ENCODE results near the gene SPTLC3. TPM values are rescaled to one million over a fixed set of nuclear protein-coding genes. Genes with fewer than 3 reads are reported as not detected.

SPTLC3 gene
- total and polyA plus RNA-seq, 2 of the 13 experiments (the other 11 are each of a cell fraction or from before 2014, with no cell fraction given): 20.5 to 95.6 TPM

DNA sequence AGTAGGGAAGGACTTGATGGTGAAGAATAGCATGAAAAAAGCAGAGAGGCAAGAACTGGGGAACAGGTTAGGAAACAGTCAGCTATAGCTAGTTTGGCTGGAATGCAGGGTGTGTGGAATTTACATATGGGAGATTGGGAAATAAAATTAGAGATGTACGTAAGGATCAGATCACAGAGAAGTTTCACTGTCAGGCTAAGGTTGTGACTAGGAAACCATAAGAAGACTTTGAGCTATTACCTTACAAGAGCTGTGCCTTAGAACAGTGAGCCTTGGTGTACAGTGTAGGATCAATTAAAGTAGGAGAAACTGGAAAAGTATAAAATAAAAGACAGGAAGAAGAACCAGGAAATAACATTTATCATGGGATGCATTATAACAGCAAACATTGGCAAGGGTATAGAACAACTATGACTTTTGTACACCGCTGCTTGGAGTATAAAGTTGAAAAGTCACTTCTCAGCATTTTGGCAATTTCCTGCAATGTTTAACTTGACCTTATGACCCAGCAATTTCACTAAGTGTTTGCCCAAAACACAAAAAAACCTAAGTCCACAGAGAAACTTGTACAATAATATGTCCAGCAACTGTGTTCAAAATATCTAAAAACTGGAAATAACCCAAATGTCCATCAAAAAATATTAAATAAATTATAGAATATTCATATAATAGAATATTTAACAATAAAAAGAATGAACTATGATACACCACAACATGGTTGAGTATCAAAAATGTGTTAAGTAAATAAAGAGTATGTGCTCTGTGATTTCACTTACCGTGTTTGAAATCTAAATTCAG lies 31.2 kb upstream of the SPTLC3 start (continued):
- TF ChIP-seq SRSF1 (optimal IDR thresholded peaks at IDR 0.05; ENCODE audit: low read depth, low read length) (no peak), ZNF234 (CRISPR knock-in tag; conservative IDR thresholded peaks at IDR 0.05) (no peak), ZNF33A (CRISPR knock-in tag; IDR thresholded peaks at IDR 0.05; ENCODE audit: borderline replicate concordance) (no peak), CCDC6 (CRISPR knock-in tag; IDR thresholded peaks at IDR 0.05) (0 out of 2 replicates have a peak, but pooled peaks have one; percentile 20), NKX3-1 (CRISPR knock-in tag; IDR thresholded peaks at IDR 0.05) (no peak; the same call in 1 of the 2 replicates), TOE1 (CRISPR knock-in tag; IDR thresholded peaks at IDR 0.05) (no peak; the same call in 1 of the 2 replicates), ZNF644 (CRISPR knock-in tag; IDR thresholded peaks at IDR 0.05; ENCODE audit: low read depth) (0 out of 2 replicates have a peak, but pooled peaks have one; percentile 34), RORA (CRISPR knock-in tag; IDR thresholded peaks at IDR 0.05) (peak; percentile 82; the same call in 1 of the 2 replicates), ZNF737 (CRISPR knock-in tag; IDR thresholded peaks at IDR 0.05; ENCODE audit: borderline replicate concordance) (no peak), ZFP82 (CRISPR knock-in tag; IDR thresholded peaks at IDR 0.05; ENCODE audit: borderline replicate concordance) (no peak), BHLHE40 (IDR thresholded peaks at IDR 0.05; ENCODE audit: low read length) (no peak), ZEB1 (IDR thresholded peaks at IDR 0.05; ENCODE audit: insufficient replicate concordance, low read depth) (peak; percentile 56), NFATC3 (CRISPR knock-in tag; IDR thresholded peaks at IDR 0.05) (no peak), RCOR2 (CRISPR knock-in tag; IDR thresholded peaks at IDR 0.05) (peak; percentile 65; the same call in 1 of the 2 replicates), CEBPG (CRISPR knock-in tag; IDR thresholded peaks at IDR 0.05) (peak; percentile 80), ZNF160 (CRISPR knock-in tag; IDR thresholded peaks at IDR 0.05) (no peak), SOX6 (IDR thresholded peaks at IDR 0.05) (no peak), SOX6 (CRISPR knock-in tag; IDR thresholded peaks at IDR 0.05) (peak; percentile 84), GZF1 (CRISPR knock-in tag; IDR thresholded peaks at IDR 0.05) (no peak)
- TF ChIP-seq, protein P1, sequence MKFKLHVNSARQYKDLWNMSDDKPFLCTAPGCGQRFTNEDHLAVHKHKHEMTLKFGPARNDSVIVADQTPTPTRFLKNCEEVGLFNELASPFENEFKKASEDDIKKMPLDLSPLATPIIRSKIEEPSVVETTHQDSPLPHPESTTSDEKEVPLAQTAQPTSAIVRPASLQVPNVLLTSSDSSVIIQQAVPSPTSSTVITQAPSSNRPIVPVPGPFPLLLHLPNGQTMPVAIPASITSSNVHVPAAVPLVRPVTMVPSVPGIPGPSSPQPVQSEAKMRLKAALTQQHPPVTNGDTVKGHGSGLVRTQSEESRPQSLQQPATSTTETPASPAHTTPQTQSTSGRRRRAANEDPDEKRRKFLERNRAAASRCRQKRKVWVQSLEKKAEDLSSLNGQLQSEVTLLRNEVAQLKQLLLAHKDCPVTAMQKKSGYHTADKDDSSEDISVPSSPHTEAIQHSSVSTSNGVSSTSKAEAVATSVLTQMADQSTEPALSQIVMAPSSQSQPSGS (CRISPR knock-in tag; IDR thresholded peaks at IDR 0.05): peak; percentile 62
- TF ChIP-seq, protein P2, sequence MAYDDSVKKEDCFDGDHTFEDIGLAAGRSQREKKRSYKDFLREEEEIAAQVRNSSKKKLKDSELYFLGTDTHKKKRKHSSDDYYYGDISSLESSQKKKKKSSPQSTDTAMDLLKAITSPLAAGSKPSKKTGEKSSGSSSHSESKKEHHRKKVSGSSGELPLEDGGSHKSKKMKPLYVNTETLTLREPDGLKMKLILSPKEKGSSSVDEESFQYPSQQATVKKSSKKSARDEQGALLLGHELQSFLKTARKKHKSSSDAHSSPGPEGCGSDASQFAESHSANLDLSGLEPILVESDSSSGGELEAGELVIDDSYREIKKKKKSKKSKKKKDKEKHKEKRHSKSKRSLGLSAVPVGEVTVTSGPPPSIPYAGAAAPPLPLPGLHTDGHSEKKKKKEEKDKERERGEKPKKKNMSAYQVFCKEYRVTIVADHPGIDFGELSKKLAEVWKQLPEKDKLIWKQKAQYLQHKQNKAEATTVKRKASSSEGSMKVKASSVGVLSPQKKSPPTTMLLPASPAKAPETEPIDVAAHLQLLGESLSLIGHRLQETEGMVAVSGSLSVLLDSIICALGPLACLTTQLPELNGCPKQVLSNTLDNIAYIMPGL (CRISPR knock-in tag; IDR thresholded peaks at IDR 0.05; ENCODE audit: borderline replicate concordance in 1 of 2, low read depth in 1 of 2): no peak
- TF ChIP-seq, protein P3, sequence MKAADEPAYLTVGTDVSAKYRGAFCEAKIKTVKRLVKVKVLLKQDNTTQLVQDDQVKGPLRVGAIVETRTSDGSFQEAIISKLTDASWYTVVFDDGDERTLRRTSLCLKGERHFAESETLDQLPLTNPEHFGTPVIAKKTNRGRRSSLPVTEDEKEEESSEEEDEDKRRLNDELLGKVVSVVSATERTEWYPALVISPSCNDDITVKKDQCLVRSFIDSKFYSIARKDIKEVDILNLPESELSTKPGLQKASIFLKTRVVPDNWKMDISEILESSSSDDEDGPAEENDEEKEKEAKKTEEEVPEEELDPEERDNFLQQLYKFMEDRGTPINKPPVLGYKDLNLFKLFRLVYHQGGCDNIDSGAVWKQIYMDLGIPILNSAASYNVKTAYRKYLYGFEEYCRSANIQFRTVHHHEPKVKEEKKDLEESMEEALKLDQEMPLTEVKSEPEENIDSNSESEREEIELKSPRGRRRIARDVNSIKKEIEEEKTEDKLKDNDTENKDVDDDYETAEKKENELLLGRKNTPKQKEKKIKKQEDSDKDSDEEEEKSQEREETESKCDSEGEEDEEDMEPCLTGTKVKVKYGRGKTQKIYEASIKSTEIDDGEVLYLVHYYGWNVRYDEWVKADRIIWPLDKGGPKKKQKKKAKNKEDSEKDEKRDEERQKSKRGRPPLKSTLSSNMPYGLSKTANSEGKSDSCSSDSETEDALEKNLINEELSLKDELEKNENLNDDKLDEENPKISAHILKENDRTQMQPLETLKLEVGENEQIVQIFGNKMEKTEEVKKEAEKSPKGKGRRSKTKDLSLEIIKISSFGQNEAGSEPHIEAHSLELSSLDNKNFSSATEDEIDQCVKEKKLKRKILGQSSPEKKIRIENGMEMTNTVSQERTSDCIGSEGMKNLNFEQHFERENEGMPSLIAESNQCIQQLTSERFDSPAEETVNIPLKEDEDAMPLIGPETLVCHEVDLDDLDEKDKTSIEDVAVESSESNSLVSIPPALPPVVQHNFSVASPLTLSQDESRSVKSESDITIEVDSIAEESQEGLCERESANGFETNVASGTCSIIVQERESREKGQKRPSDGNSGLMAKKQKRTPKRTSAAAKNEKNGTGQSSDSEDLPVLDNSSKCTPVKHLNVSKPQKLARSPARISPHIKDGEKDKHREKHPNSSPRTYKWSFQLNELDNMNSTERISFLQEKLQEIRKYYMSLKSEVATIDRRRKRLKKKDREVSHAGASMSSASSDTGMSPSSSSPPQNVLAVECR (CRISPR knock-in tag; IDR thresholded peaks at IDR 0.05; ENCODE audit: borderline replicate concordance): no peak
- TF ChIP-seq, protein P4, sequence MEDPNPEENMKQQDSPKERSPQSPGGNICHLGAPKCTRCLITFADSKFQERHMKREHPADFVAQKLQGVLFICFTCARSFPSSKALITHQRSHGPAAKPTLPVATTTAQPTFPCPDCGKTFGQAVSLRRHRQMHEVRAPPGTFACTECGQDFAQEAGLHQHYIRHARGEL (CRISPR knock-in tag; IDR thresholded peaks at IDR 0.05): no peak
